ENCODE data around the gene LNX1.

LNX1 gene

DNA sequence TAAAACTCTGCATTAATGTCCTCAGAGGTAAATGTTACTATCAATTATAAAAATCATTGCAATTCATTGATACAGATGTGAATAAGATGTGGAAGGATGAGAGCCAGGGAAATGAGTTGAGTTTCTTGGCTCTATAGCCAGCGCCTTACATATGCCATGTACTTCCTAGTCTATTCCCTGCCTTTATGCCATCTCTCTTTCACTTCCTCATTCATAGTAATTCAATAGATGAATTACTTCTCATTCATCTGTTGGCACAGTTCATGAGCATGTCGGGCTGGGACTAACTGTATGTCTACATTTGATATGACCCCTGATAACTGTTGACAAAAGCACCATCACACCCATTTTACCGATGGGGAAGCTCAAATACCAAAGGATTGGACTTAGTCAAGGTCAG, 55.7 kb downstream of the LNX1 start:
- H3K4me2 ChIP-seq (ENCODE audit: low read depth, low read length, poor library complexity, severe bottlenecking): no peak overlapping the region
- no peaks in the 10 kb centered on the region for H3K36me3 ChIP-seq (ENCODE audit: insufficient read depth, low read length)
- no peak overlapping the region for H2AFZ ChIP-seq (ENCODE audit: low read length)
- H4K20me1 ChIP-seq (ENCODE audit: insufficient read depth, low read length, poor library complexity, severe bottlenecking): no peaks in the 10 kb centered on the region
- no peaks in the 10 kb centered on the region for H3K27me3 ChIP-seq (ENCODE audit: insufficient read depth, low read length, poor library complexity, severe bottlenecking)
- no peak overlapping the region for H3K9ac ChIP-seq (ENCODE audit: low read depth, low read length, poor library complexity, severe bottlenecking)
- peaks cover 9% of the 10 kb centered on the region for H3K4me1 ChIP-seq (ENCODE audit: insufficient read depth, low read length, poor library complexity, severe bottlenecking)
- H3K9me2 ChIP-seq (replicated peaks; ENCODE audit: low read depth, low read length): no peaks in the 10 kb centered on the region
- H3K9me3 ChIP-seq (ENCODE audit: insufficient read depth, low read depth, low read length): no peaks in the 10 kb centered on the region
- TF ChIP-seq EZH2phosphoT487 (IDR thresholded peaks at IDR 0.05; ENCODE audit: borderline replicate concordance) (no peak), CTCF (conservative IDR thresholded peaks at IDR 0.05; ENCODE audit: low read length) (no peak)
- H3K4me3 ChIP-seq (ENCODE audit: low read length, poor library complexity, severe bottlenecking): no peak overlapping the region
- no peaks in the 10 kb centered on the region for H3K79me2 ChIP-seq (ENCODE audit: insufficient read depth, low read length)
- no peaks in the 10 kb centered on the region for H3F3A ChIP-seq (ENCODE audit: low read depth)

- no peak overlapping the region for H3K4me3 ChIP-seq (ENCODE audit: low read length, poor library complexity, severe bottlenecking)
- H3K4me2 ChIP-seq (ENCODE audit: low read depth, low read length, poor library complexity, severe bottlenecking): no peak overlapping the region
- TF ChIP-seq EZH2phosphoT487 (IDR thresholded peaks at IDR 0.05; ENCODE audit: borderline replicate concordance): no peak
- no peak for TF ChIP-seq CTCF (conservative IDR thresholded peaks at IDR 0.05; ENCODE audit: low read length)
- no peaks in the 10 kb centered on the region for H4K20me1 ChIP-seq (ENCODE audit: insufficient read depth, low read length, poor library complexity, severe bottlenecking)
- H3K9me2 ChIP-seq (replicated peaks; ENCODE audit: low read depth, low read length): no peaks in the 10 kb centered on the region
- H3K79me2 ChIP-seq (ENCODE audit: insufficient read depth, low read length): no peaks in the 10 kb centered on the region
- H3K9me3 ChIP-seq (ENCODE audit: insufficient read depth, low read depth, low read length): no peaks in the 10 kb centered on the region
- no peaks in the 10 kb centered on the region for H3K36me3 ChIP-seq (ENCODE audit: insufficient read depth, low read length)
- no peak overlapping the region for H3K9ac ChIP-seq (ENCODE audit: low read depth, low read length, poor library complexity, severe bottlenecking)
- H3K4me1 ChIP-seq (ENCODE audit: insufficient read depth, low read length, poor library complexity, severe bottlenecking): peaks cover 9% of the 10 kb centered on the region
- no peaks in the 10 kb centered on the region for H3F3A ChIP-seq (ENCODE audit: low read depth)
- H2AFZ ChIP-seq (ENCODE audit: low read length): no peak overlapping the region
- no peaks in the 10 kb centered on the region for H3K27me3 ChIP-seq (ENCODE audit: insufficient read depth, low read length, poor library complexity, severe bottlenecking)
These were observed 56.6 kb downstream of the LNX1 start for GRCh38 chr4:53534684-53535083.

DNA sequence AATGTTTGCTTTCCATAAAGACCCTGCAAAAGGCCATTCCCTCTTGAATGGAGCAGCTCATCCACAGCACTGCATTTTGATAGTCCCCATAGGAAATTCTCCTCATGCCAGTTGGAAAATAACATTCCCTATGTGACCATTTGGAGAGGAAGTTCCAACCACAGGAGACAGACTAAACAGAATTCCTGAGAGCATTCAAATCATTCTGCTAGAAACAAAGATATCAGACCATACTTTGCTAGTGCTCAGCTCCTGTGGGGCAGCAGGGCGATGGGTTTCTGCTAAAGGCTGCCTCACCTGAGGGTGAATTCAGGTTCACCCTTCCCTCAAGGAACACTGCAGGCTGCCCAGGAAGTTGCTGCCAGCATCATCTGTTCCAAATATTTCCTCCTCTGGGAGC, 58.8 kb downstream of the LNX1 start:
- Histone ChIP-seq H3K4me1 (ENCODE audit: insufficient read depth, low read length, poor library complexity, severe bottlenecking) (peaks cover 9% of the 10 kb centered on the region), H3K27me3 (ENCODE audit: insufficient read depth, low read length, poor library complexity, severe bottlenecking) (no peaks in the 10 kb centered on the region), H3F3A (ENCODE audit: low read depth) (no peaks in the 10 kb centered on the region), H3K79me2 (ENCODE audit: insufficient read depth, low read length) (no peaks in the 10 kb centered on the region), H3K36me3 (ENCODE audit: insufficient read depth, low read length) (no peaks in the 10 kb centered on the region), H4K20me1 (ENCODE audit: insufficient read depth, low read length, poor library complexity, severe bottlenecking) (no peaks in the 10 kb centered on the region), H3K4me2 (ENCODE audit: low read depth, low read length, poor library complexity, severe bottlenecking) (no peak overlapping the region), H3K9me2 (replicated peaks; ENCODE audit: low read depth, low read length) (no peaks in the 10 kb centered on the region), H3K4me3 (ENCODE audit: low read length, poor library complexity, severe bottlenecking) (no peak overlapping the region), H3K9ac (ENCODE audit: low read depth, low read length, poor library complexity, severe bottlenecking) (no peak overlapping the region), H2AFZ (ENCODE audit: low read length) (no peak overlapping the region), H3K9me3 (ENCODE audit: insufficient read depth, low read depth, low read length) (no peaks in the 10 kb centered on the region)
- no peak for TF ChIP-seq EZH2phosphoT487 (IDR thresholded peaks at IDR 0.05; ENCODE audit: borderline replicate concordance)
- TF ChIP-seq CTCF (conservative IDR thresholded peaks at IDR 0.05; ENCODE audit: low read length): no peak

Measured in Loucy (cell line).